Measurements from ENCODE around the gene GRPEL1. TPM values are rescaled to one million over a fixed set of nuclear protein-coding genes. Genes with fewer than 3 reads are reported as not detected.

Gene GRPEL1
- polyA plus RNA-seq, 1 of the 3 experiments (the other 2 are of a cell fraction) = 29.8 TPM

GRCh38 chr4:7019367-7019766 is 48.5 kb downstream of the GRPEL1 start:
- H3K9ac ChIP-seq = no peak overlapping the region

More at GRCh38 chr4:7019367-7019766, 48.5 kb downstream of the GRPEL1 start:
- ChIA-PET POLR2A (no interaction called here), CTCF (no interaction called here)
- H3K4me2 ChIP-seq = no peak overlapping the region
- TF ChIP-seq ZBTB33 (IDR thresholded peaks at IDR 0.05; ENCODE audit: borderline replicate concordance, low read depth) (no peak), CTCF (IDR thresholded peaks at IDR 0.05) (no peak), TCF12 (IDR thresholded peaks at IDR 0.05) (no peak), MXI1 (IDR thresholded peaks at IDR 0.05; ENCODE audit: low read depth, low read length) (no peak), SMC3 (IDR thresholded peaks at IDR 0.05; ENCODE audit: low read depth, low read length) (no peak), RAD21 (IDR thresholded peaks at IDR 0.05; ENCODE audit: low read length) (no peak), YY1 (IDR thresholded peaks at IDR 0.05; ENCODE audit: low read depth) (no peak), FOXM1 (IDR thresholded peaks at IDR 0.05; ENCODE audit: low read depth) (no peak), TAF1 (IDR thresholded peaks at IDR 0.05; ENCODE audit: borderline replicate concordance, low read depth, low read length) (no peak), GATA2 (CRISPR knock-in tag; IDR thresholded peaks at IDR 0.05) (no peak), RCOR1 (IDR thresholded peaks at IDR 0.05; ENCODE audit: low read length) (no peak), TEAD4 (IDR thresholded peaks at IDR 0.05; ENCODE audit: borderline replicate concordance, insufficient read depth) (no peak), MAX (IDR thresholded peaks at IDR 0.05; ENCODE audit: low read depth) (no peak)
- H3K4me1 ChIP-seq (ENCODE audit: control insufficient read depth in 1 of 2, insufficient read depth in 2 of 2, low read depth in 1 of 2, low read length in 1 of 2) = peaks cover 0 to 6% of the 10 kb centered on the region in 2 experiments; a peak in 1 of 4 replicates
- peaks cover 9 to 33% of the 10 kb centered on the region in 2 experiments for H3K36me3 ChIP-seq (replicated peaks in 1 of 2; ENCODE audit: control insufficient read depth in 1 of 2, insufficient read depth in 2 of 2, low read length in 1 of 2)
- H3K4me3 ChIP-seq (ENCODE audit: low read depth in 2 of 2, low read length in 1 of 2) = no peak overlapping the region
- H2AFZ ChIP-seq (ENCODE audit: low read depth) = no peak overlapping the region
- no peak overlapping the region for H3K27ac ChIP-seq (ENCODE audit: low read depth in 2 of 2, low read length in 1 of 2)
- no peaks in the 10 kb centered on the region; the same call in 1 of the 2 replicates for H3K79me2 ChIP-seq (ENCODE audit: insufficient read depth)
- no peaks in the 10 kb centered on the region for H3F3A ChIP-seq (replicated peaks; ENCODE audit: insufficient read depth)
- H3K27me3 ChIP-seq (ENCODE audit: insufficient read depth) = no peaks in the 10 kb centered on the region
- no peaks in the 10 kb centered on the region for H4K20me1 ChIP-seq (ENCODE audit: insufficient read depth)
- no peak for DNase-seq
- WGBS (ENCODE audit: low lambda C conversion rate) = 91% methylated on average over 8 of the region's 10 CpGs
- no peaks in the 10 kb centered on the region for H3K9me2 ChIP-seq
- H3K9me3 ChIP-seq = no peaks in the 10 kb centered on the region

All from SK-N-SH (cell line).